NT2/D1 (cell line): ENCODE data around the gene ADGRG1.

Experiments used
- SUZ12 ChIP-seq: IDR thresholded peaks from 2 replicates; pipeline ENCODE4 v1.6.1; 2011; ENCODE audit not compliant: insufficient read length, insufficient read depth; ENCODE audit errors: extremely low read depth
- YY1 ChIP-seq: IDR thresholded peaks from 2 replicates; pipeline ENCODE4 v1.6.1; 2011; ENCODE audit not compliant: insufficient read length, insufficient read depth

GRCh38 chr16:57692636-57693035, 64.2 kb downstream of the ADGRG1 start:
- TF ChIP-seq SUZ12 (no peak), YY1 (no peak)
